Stimulated activated memory B cell treated with anti-CD40 and anti-IgM and Interleukin-4, amounts not matched to agents 10 μg/mL and 1 μg/mL and 100 μg/mL, for 72 hours (primary cell): ENCODE measurements around the gene CCDC86.

ENCODE experiments used
- ATAC-seq: fragments of 150-1000 bp; cut with Tn5 transposase; 2 replicates; pipeline ENCODE4 v1.10.0; 2021
- H3K27ac Mint-ChIP-seq: one replicate; pipeline ENCODE4 v1.8.0; 2022; ENCODE audit warnings: mild to moderate bottlenecking, mixed read lengths
- H3K27me3 Mint-ChIP-seq: one replicate; pipeline ENCODE4 v1.8.0; 2022; ENCODE audit warnings: mixed read lengths
- H3K36me3 Mint-ChIP-seq: one replicate; pipeline ENCODE4 v1.8.0; 2022; ENCODE audit warnings: mixed read lengths
- H3K4me1 Mint-ChIP-seq: one replicate; pipeline ENCODE4 v1.8.0; 2022; ENCODE audit warnings: mixed read lengths
- H3K4me3 Mint-ChIP-seq: one replicate; pipeline ENCODE4 v1.8.0; 2022; ENCODE audit warnings: mild to moderate bottlenecking, moderate library complexity, mixed read lengths
- H3K9me3 Mint-ChIP-seq: one replicate; pipeline ENCODE4 v1.8.0; 2022; ENCODE audit warnings: mixed read lengths

Gene CCDC86

GRCh38 chr11:60868682-60869450 lies 27.0 kb downstream of the CCDC86 start:
- H3K9me3 Mint-ChIP-seq = no peaks in the 10 kb centered on the region
- no peaks in the 10 kb centered on the region for H3K4me1 Mint-ChIP-seq
- H3K36me3 Mint-ChIP-seq = no peaks in the 10 kb centered on the region
- no peak for ATAC-seq
- H3K4me3 Mint-ChIP-seq = no peak overlapping the region
- no peak overlapping the region for H3K27ac Mint-ChIP-seq
- H3K27me3 Mint-ChIP-seq = peaks cover 20% of the 10 kb centered on the region

- Mint-ChIP-seq H3K36me3 (no peaks in the 10 kb centered on the region), H3K4me3 (no peak overlapping the region), H3K4me1 (no peaks in the 10 kb centered on the region), H3K27ac (no peak overlapping the region), H3K9me3 (no peaks in the 10 kb centered on the region), H3K27me3 (peaks cover 20% of the 10 kb centered on the region)
- ATAC-seq = no peak
Measured at GRCh38 chr11:60869451-60869825, 27.5 kb downstream of the CCDC86 start.

GRCh38 chr11:60870276-60870675 lies 28.4 kb downstream of the CCDC86 start:
- Mint-ChIP-seq H3K27me3 (peaks cover 20% of the 10 kb centered on the region), H3K4me3 (no peak overlapping the region), H3K36me3 (no peaks in the 10 kb centered on the region), H3K9me3 (no peaks in the 10 kb centered on the region), H3K4me1 (no peaks in the 10 kb centered on the region), H3K27ac (no peak overlapping the region)
- no peak for ATAC-seq

GRCh38 chr11:60870733-60871377 lies 28.9 kb downstream of the CCDC86 start:
- H3K4me3 Mint-ChIP-seq = no peak overlapping the region
- no peaks in the 10 kb centered on the region for H3K36me3 Mint-ChIP-seq
- no peak overlapping the region for H3K27ac Mint-ChIP-seq
- no peaks in the 10 kb centered on the region for H3K4me1 Mint-ChIP-seq
- no peak for ATAC-seq
- H3K27me3 Mint-ChIP-seq = peaks cover 20% of the 10 kb centered on the region
- no peaks in the 10 kb centered on the region for H3K9me3 Mint-ChIP-seq

GRCh38 chr11:60871378-60872061 lies 29.6 kb downstream of the CCDC86 start:
- Mint-ChIP-seq H3K9me3 (no peaks in the 10 kb centered on the region), H3K27ac (no peak overlapping the region), H3K4me1 (no peaks in the 10 kb centered on the region), H3K4me3 (no peak overlapping the region), H3K27me3 (peaks cover 20% of the 10 kb centered on the region), H3K36me3 (no peaks in the 10 kb centered on the region)
- ATAC-seq = no peak

GRCh38 chr11:60872124-60872960 lies 30.4 kb downstream of the CCDC86 start:
- no peak overlapping the region for H3K27ac Mint-ChIP-seq
- no peak overlapping the region for H3K4me3 Mint-ChIP-seq
- peaks cover under 1% of the 10 kb centered on the region for H3K36me3 Mint-ChIP-seq
- H3K27me3 Mint-ChIP-seq = peaks cover 20% of the 10 kb centered on the region
- no peaks in the 10 kb centered on the region for H3K9me3 Mint-ChIP-seq
- ATAC-seq = no peak
- H3K4me1 Mint-ChIP-seq = no peaks in the 10 kb centered on the region

GRCh38 chr11:60872961-60873524 lies 31.1 kb downstream of the CCDC86 start:
- Mint-ChIP-seq H3K27me3 (peaks cover 20% of the 10 kb centered on the region), H3K27ac (no peak overlapping the region), H3K9me3 (no peaks in the 10 kb centered on the region), H3K4me3 (no peak overlapping the region), H3K36me3 (peaks cover 6% of the 10 kb centered on the region), H3K4me1 (no peaks in the 10 kb centered on the region)
- ATAC-seq = no peak

- Mint-ChIP-seq H3K4me1 (no peaks in the 10 kb centered on the region), H3K36me3 (peaks cover 6% of the 10 kb centered on the region), H3K4me3 (no peak overlapping the region), H3K9me3 (no peaks in the 10 kb centered on the region), H3K27me3 (peaks cover 18% of the 10 kb centered on the region), H3K27ac (no peak overlapping the region)
- no peak for ATAC-seq
Measured at GRCh38 chr11:60873533-60873932, 31.6 kb downstream of the CCDC86 start.

- H3K4me1 Mint-ChIP-seq = no peaks in the 10 kb centered on the region
- H3K27me3 Mint-ChIP-seq = peaks cover 9% of the 10 kb centered on the region
Measured at GRCh38 chr11:60874421-60875365, 32.8 kb downstream of the CCDC86 start.

GRCh38 chr11:60875366-60876167 lies 33.7 kb downstream of the CCDC86 start:
- Mint-ChIP-seq H3K9me3 (no peaks in the 10 kb centered on the region), H3K27me3 (peaks cover 8% of the 10 kb centered on the region), H3K27ac (no peak overlapping the region), H3K4me3 (no peak overlapping the region), H3K36me3 (peaks cover 8% of the 10 kb centered on the region), H3K4me1 (no peaks in the 10 kb centered on the region)
- no peak for ATAC-seq

More at GRCh38 chr11:60874421-60875365, 32.8 kb downstream of the CCDC86 start:
- Mint-ChIP-seq H3K4me3 (no peak overlapping the region), H3K27ac (no peak overlapping the region), H3K9me3 (no peaks in the 10 kb centered on the region), H3K36me3 (peaks cover 6% of the 10 kb centered on the region)
- ATAC-seq = no peak

- H3K36me3 Mint-ChIP-seq = peaks cover 13% of the 10 kb centered on the region
- H3K27me3 Mint-ChIP-seq = peaks cover 2% of the 10 kb centered on the region
- H3K9me3 Mint-ChIP-seq = no peaks in the 10 kb centered on the region
- H3K4me1 Mint-ChIP-seq = no peaks in the 10 kb centered on the region
- ATAC-seq = no peak
- H3K4me3 Mint-ChIP-seq = no peak overlapping the region
- no peak overlapping the region for H3K27ac Mint-ChIP-seq
Measured at GRCh38 chr11:60876168-60876485, 34.2 kb downstream of the CCDC86 start.

- no peaks in the 10 kb centered on the region for H3K4me1 Mint-ChIP-seq
- H3K36me3 Mint-ChIP-seq = peaks cover 37% of the 10 kb centered on the region
- no peak for ATAC-seq
- H3K9me3 Mint-ChIP-seq = no peaks in the 10 kb centered on the region
- no peaks in the 10 kb centered on the region for H3K27me3 Mint-ChIP-seq
- no peak overlapping the region for H3K4me3 Mint-ChIP-seq
- H3K27ac Mint-ChIP-seq = no peak overlapping the region
Measured at GRCh38 chr11:60878245-60879101, 36.6 kb downstream of the CCDC86 start.

- Mint-ChIP-seq H3K36me3 (peaks cover 43% of the 10 kb centered on the region), H3K4me3 (no peak overlapping the region), H3K27ac (no peak overlapping the region), H3K9me3 (no peaks in the 10 kb centered on the region), H3K4me1 (peaks cover 4% of the 10 kb centered on the region), H3K27me3 (no peaks in the 10 kb centered on the region)
- ATAC-seq = no peak
Measured at GRCh38 chr11:60879104-60879503, 37.2 kb downstream of the CCDC86 start.
